ENCODE measurements around the gene ZNF26.
A peak's percentile ranks its signal among the peaks of the same experiment; 100 is the strongest.

DNA sequence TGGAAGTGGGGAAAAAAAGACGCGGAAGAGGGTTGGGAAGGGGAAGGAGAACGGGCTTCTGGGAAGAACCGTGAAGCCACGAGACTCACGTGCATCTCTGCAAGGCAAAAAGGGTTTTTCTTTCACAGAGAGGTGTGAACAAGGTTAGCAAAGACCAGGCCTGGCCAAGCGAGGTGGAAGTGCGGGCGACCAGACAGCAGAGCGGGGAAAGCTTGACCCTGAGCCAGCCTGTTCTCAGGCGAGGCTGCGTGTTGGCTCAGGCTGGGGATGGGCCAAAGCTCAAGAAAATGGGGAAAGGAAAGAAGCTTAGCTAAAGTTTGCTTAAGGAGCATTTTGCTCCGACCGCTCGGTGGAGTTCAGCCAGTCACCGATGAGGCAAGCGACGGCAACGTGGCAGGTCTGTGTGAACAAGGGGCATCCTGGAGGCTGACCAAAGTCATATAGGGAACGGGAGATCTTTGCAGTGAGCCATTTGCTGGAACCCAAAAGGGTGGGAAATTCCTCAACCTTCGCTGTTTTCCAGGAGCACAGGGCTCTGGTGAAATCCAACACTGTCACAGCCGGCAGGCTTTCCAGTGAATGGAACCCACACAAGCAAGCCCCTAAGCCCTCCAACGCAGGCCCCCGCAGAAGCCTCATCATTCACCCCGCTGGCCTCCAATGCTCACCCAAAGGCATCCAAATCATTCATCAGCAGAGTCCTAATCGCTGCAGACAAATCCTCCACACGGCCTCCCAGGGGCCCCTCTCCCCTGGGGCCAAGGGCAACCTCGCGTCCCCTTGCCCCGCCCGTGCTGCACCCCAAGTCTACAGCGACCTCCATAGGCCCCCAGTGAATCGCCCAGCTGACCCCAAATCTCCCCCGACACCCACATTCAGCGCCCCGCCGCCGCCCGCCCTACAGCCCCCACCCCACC is 30.8 kb upstream of the ZNF26 start:
- TF ChIP-seq POLR2A (IDR thresholded peaks at IDR 0.05) = peak; percentile 25
- TF ChIP-seq, protein P1, sequence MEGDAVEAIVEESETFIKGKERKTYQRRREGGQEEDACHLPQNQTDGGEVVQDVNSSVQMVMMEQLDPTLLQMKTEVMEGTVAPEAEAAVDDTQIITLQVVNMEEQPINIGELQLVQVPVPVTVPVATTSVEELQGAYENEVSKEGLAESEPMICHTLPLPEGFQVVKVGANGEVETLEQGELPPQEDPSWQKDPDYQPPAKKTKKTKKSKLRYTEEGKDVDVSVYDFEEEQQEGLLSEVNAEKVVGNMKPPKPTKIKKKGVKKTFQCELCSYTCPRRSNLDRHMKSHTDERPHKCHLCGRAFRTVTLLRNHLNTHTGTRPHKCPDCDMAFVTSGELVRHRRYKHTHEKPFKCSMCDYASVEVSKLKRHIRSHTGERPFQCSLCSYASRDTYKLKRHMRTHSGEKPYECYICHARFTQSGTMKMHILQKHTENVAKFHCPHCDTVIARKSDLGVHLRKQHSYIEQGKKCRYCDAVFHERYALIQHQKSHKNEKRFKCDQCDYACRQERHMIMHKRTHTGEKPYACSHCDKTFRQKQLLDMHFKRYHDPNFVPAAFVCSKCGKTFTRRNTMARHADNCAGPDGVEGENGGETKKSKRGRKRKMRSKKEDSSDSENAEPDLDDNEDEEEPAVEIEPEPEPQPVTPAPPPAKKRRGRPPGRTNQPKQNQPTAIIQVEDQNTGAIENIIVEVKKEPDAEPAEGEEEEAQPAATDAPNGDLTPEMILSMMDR (IDR thresholded peaks at IDR 0.05) = no peak
